ENCODE data around the gene COPS3. TPM values are rescaled to one million over a fixed set of nuclear protein-coding genes. Genes with fewer than 3 reads are reported as not detected.

COPS3 gene
- total RNA-seq, 1 experiment from 2014 or later = 73.6 TPM

DNA sequence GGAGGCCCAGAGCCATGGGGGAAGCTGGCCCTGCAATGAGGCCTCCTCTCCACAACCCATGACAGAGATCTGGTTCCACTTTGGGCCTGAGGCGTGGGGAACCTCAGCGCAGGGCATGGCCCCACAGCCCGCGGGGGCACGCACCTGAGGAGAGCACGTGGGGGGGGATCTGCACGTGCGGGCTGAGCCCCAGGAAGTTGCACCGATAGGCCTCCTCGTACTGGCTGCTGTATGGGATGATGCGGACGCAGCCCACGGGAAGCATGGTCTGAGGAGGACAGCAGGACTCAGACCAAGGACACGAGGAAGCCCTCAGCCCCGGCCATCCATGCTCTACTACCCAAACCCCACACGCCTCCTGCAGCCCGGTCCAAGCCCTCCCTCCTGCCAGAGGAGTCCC, 64.8 kb downstream of the COPS3 start:
- CTCF ChIA-PET = no interaction called here
- in situ Hi-C loops (cut with HindIII; ENCODE audit: low pct_unique_long_range_greater_than_20kb, low sequenced_read_pairs) = no loop called here
- Histone ChIP-seq H3K4me3 (ENCODE audit: low read depth in 2 of 2, low read length in 2 of 2) (no peak overlapping the region), H3K27me3 (ENCODE audit: control insufficient read depth, insufficient read depth, low read length) (no peaks in the 10 kb centered on the region), H3K4me1 (ENCODE audit: control insufficient read depth, insufficient read depth, low read length) (no peaks in the 10 kb centered on the region), H3K27ac (ENCODE audit: low read length) (no peak overlapping the region), H3K36me3 (ENCODE audit: control insufficient read depth, insufficient read depth, low read length) (peaks cover 11% of the 10 kb centered on the region), H3K9me3 (ENCODE audit: control insufficient read depth, insufficient read depth, low read depth, low read length) (no peaks in the 10 kb centered on the region)
- intact Hi-C loops (cut with micrococcal nuclease; ENCODE audit: unreplicated experiment) = no loop called here
- no TSS peak for BruUV-seq (replicated peaks)
- DNase-seq (ENCODE audit: low read depth, low spot score) (no peak), ATAC-seq (peak; percentile 46; the same call in 1 of the 2 replicates)
- TF ChIP-seq, protein P1, sequence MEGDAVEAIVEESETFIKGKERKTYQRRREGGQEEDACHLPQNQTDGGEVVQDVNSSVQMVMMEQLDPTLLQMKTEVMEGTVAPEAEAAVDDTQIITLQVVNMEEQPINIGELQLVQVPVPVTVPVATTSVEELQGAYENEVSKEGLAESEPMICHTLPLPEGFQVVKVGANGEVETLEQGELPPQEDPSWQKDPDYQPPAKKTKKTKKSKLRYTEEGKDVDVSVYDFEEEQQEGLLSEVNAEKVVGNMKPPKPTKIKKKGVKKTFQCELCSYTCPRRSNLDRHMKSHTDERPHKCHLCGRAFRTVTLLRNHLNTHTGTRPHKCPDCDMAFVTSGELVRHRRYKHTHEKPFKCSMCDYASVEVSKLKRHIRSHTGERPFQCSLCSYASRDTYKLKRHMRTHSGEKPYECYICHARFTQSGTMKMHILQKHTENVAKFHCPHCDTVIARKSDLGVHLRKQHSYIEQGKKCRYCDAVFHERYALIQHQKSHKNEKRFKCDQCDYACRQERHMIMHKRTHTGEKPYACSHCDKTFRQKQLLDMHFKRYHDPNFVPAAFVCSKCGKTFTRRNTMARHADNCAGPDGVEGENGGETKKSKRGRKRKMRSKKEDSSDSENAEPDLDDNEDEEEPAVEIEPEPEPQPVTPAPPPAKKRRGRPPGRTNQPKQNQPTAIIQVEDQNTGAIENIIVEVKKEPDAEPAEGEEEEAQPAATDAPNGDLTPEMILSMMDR (IDR thresholded peaks at IDR 0.05) = no peak
- TF ChIP-seq, protein P2, sequence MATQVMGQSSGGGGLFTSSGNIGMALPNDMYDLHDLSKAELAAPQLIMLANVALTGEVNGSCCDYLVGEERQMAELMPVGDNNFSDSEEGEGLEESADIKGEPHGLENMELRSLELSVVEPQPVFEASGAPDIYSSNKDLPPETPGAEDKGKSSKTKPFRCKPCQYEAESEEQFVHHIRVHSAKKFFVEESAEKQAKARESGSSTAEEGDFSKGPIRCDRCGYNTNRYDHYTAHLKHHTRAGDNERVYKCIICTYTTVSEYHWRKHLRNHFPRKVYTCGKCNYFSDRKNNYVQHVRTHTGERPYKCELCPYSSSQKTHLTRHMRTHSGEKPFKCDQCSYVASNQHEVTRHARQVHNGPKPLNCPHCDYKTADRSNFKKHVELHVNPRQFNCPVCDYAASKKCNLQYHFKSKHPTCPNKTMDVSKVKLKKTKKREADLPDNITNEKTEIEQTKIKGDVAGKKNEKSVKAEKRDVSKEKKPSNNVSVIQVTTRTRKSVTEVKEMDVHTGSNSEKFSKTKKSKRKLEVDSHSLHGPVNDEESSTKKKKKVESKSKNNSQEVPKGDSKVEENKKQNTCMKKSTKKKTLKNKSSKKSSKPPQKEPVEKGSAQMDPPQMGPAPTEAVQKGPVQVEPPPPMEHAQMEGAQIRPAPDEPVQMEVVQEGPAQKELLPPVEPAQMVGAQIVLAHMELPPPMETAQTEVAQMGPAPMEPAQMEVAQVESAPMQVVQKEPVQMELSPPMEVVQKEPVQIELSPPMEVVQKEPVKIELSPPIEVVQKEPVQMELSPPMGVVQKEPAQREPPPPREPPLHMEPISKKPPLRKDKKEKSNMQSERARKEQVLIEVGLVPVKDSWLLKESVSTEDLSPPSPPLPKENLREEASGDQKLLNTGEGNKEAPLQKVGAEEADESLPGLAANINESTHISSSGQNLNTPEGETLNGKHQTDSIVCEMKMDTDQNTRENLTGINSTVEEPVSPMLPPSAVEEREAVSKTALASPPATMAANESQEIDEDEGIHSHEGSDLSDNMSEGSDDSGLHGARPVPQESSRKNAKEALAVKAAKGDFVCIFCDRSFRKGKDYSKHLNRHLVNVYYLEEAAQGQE (IDR thresholded peaks at IDR 0.05; ENCODE audit: insufficient read depth in 1 of 2, low read depth in 2 of 2, low read length in 1 of 2) = no peak
- TF ChIP-seq TCF7L2 (IDR thresholded peaks at IDR 0.05; ENCODE audit: low read depth, low read length) = no peak
- no peak for TF ChIP-seq POLR2AphosphoS5 (IDR thresholded peaks at IDR 0.05; ENCODE audit: low read depth, low read length)
- no peak for TF ChIP-seq SIN3A (IDR thresholded peaks at IDR 0.05; ENCODE audit: borderline replicate concordance, insufficient read depth, low read depth, low read length)
- POLR2A ChIA-PET = no interaction called here

DNA sequence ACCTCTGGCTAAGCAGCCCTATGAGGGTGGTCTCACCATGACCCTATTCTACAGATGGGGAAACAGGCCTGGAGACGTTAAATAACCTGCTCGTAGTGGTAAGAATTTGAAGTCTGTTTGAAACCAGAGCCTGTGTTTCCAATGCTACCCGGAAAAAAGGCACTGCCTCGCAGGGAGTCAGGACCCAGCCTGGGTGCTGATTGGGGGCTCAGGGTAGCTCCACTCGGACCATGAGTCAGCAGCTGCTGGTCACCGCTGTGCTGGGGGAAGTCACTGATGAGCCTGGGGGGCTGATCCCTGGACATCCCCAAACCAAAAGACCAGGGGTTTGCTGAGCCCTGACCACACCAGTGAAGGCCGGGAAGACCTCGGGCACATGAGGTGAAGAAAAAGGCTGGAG, 65.5 kb downstream of the COPS3 start:
- H3K4me3 ChIP-seq (ENCODE audit: low read depth in 2 of 2, low read length in 2 of 2) = no peak overlapping the region
- H3K27me3 ChIP-seq (ENCODE audit: control insufficient read depth, insufficient read depth, low read length) = no peaks in the 10 kb centered on the region
- no peaks in the 10 kb centered on the region for H3K4me1 ChIP-seq (ENCODE audit: control insufficient read depth, insufficient read depth, low read length)
- no peak overlapping the region for H3K27ac ChIP-seq (ENCODE audit: low read length)
- ATAC-seq (no peak), DNase-seq (ENCODE audit: low read depth, low spot score) (no peak)
- peaks cover 11% of the 10 kb centered on the region for H3K36me3 ChIP-seq (ENCODE audit: control insufficient read depth, insufficient read depth, low read length)
- intact Hi-C loops (cut with micrococcal nuclease; ENCODE audit: unreplicated experiment) = no loop called here
- ChIA-PET CTCF (no interaction called here), POLR2A (no interaction called here)
- H3K9me3 ChIP-seq (ENCODE audit: control insufficient read depth, insufficient read depth, low read depth, low read length) = no peaks in the 10 kb centered on the region
- TF ChIP-seq SIN3A (IDR thresholded peaks at IDR 0.05; ENCODE audit: borderline replicate concordance, insufficient read depth, low read depth, low read length) = no peak
- no peak for TF ChIP-seq TCF7L2 (IDR thresholded peaks at IDR 0.05; ENCODE audit: low read depth, low read length)
- no peak for TF ChIP-seq POLR2AphosphoS5 (IDR thresholded peaks at IDR 0.05; ENCODE audit: low read depth, low read length)
- TF ChIP-seq, protein P1 (IDR thresholded peaks at IDR 0.05) = no peak
- TF ChIP-seq, protein P2 (IDR thresholded peaks at IDR 0.05; ENCODE audit: insufficient read depth in 1 of 2, low read depth in 2 of 2, low read length in 1 of 2) = no peak
- in situ Hi-C loops (cut with HindIII; ENCODE audit: low pct_unique_long_range_greater_than_20kb, low sequenced_read_pairs) = no loop called here
- no TSS peak for BruUV-seq (replicated peaks)

Data from Panc1 (cell line).